HCT116 (cell line): Measurements from ENCODE around the gene AURKAIP1.

Source experiments
- CEBPB ChIP-seq: IDR thresholded peaks from 2 replicates; pipeline ENCODE4 v1.6.1; 2012; ENCODE audit warnings: low read depth
- EZH2 ChIP-seq: fragments of 200-600 bp; sonication (generic); IDR thresholded peaks from 2 replicates; pipeline ENCODE4 v1.6.1; 2017; ENCODE audit warnings: antibody characterized with exemption, mixed run types
- POLR2A ChIP-seq: IDR thresholded peaks from 2 replicates; pipeline ENCODE4 v1.7.0; 2011; ENCODE audit warnings: borderline replicate concordance; ENCODE audit not compliant: insufficient read depth, insufficient read length; ENCODE audit errors: extremely low read depth
- POLR2AphosphoS5 ChIP-seq: IDR thresholded peaks from 2 replicates; pipeline ENCODE4 v1.6.1; 2011; ENCODE audit warnings: mild to moderate bottlenecking, low read depth, low read length, moderate library complexity
- SIN3A ChIP-seq: IDR thresholded peaks from 2 replicates; pipeline ENCODE4 v1.6.1; 2012; ENCODE audit warnings: low read depth
- SP1 ChIP-seq: IDR thresholded peaks from 2 replicates; pipeline ENCODE4 v1.6.1; 2012; ENCODE audit warnings: low read depth
- SRF ChIP-seq: IDR thresholded peaks from 2 replicates; pipeline ENCODE4 v1.6.1; 2012; ENCODE audit warnings: low read depth
- ZFX ChIP-seq: fragments of 450-650 bp; IDR thresholded peaks from 2 replicates; pipeline ENCODE4 v1.6.1; 2017
- ZNF274 ChIP-seq: fragments of 200-500 bp; sonication (Bioruptor generic); IDR thresholded peaks from 2 replicates; pipeline ENCODE4 v1.6.1; 2014; ENCODE audit warnings: mild to moderate bottlenecking, low read depth, low read length, inconsistent platforms
- TF ChIP-seq, protein P1 (sequence below): IDR thresholded peaks from 2 replicates; pipeline ENCODE4 v1.6.1; 2012; ENCODE audit warnings: low read depth
- TF ChIP-seq, protein P2 (sequence below), 3 experiments: fragments of 200-600 bp in 1 of 3; sonication (generic) in 1 of 3; IDR thresholded peaks in 2 of 3; conservative IDR thresholded peaks in 1 of 3; 2 replicates each; pipeline ENCODE4 v1.5.1; 2012 to 2017; ENCODE audit warnings: low read depth in 2 of 3, low read length in 2 of 3, antibody characterized with exemption in 1 of 3, borderline replicate concordance in 1 of 3, control low read depth in 1 of 3, mild to moderate bottlenecking in 1 of 3, mixed read lengths in 1 of 3, mixed run types in 1 of 3, moderate library complexity in 1 of 3; ENCODE audit not compliant: insufficient read depth in 1 of 3
- TF ChIP-seq, protein P3 (sequence below): IDR thresholded peaks from 2 replicates; pipeline ENCODE4 v1.6.1; 2012
- TF ChIP-seq, protein P4 (sequence below): IDR thresholded peaks from 2 replicates; pipeline ENCODE4 v1.6.1; 2011; ENCODE audit warnings: mild to moderate bottlenecking, low read length, moderate library complexity; ENCODE audit not compliant: insufficient replicate concordance; ENCODE audit errors: extremely low read depth

DNA sequence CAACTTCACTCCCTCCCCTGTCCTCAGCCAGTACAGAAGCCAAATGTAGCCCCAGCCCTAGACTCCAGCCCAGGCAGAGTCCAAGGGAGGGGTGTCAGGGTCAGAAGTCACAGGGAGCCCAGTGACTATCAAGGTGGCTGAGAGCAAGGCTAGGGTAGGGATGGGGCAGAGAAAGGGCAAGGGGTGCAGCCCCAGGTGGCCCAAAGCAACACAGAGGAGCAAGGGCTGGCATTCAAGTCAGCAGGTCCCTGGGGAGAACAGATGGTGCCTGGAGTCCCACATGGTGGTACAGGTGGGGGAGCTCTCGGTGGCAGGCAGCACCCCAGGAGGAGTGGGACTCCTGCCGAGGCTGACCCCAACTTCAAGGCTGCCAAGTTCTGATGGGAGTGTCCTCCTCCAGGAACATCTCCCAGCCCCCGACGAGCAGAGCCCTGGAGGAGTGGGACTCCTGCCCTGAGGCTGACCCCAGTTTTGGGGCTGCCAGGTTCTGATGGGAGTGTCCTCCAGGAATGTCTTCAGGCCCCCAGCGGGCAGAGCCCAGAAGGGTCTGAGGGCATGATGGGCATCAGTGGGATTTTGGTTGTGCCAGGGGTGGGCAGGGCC lies 22.1 kb downstream of the AURKAIP1 start:
- TF ChIP-seq POLR2AphosphoS5 (no peak), ZNF274 (no peak), POLR2A (no peak), EZH2 (no peak), SIN3A (no peak), CEBPB (no peak), ZFX (no peak), SRF (no peak), SP1 (no peak)
- TF ChIP-seq, protein P1, sequence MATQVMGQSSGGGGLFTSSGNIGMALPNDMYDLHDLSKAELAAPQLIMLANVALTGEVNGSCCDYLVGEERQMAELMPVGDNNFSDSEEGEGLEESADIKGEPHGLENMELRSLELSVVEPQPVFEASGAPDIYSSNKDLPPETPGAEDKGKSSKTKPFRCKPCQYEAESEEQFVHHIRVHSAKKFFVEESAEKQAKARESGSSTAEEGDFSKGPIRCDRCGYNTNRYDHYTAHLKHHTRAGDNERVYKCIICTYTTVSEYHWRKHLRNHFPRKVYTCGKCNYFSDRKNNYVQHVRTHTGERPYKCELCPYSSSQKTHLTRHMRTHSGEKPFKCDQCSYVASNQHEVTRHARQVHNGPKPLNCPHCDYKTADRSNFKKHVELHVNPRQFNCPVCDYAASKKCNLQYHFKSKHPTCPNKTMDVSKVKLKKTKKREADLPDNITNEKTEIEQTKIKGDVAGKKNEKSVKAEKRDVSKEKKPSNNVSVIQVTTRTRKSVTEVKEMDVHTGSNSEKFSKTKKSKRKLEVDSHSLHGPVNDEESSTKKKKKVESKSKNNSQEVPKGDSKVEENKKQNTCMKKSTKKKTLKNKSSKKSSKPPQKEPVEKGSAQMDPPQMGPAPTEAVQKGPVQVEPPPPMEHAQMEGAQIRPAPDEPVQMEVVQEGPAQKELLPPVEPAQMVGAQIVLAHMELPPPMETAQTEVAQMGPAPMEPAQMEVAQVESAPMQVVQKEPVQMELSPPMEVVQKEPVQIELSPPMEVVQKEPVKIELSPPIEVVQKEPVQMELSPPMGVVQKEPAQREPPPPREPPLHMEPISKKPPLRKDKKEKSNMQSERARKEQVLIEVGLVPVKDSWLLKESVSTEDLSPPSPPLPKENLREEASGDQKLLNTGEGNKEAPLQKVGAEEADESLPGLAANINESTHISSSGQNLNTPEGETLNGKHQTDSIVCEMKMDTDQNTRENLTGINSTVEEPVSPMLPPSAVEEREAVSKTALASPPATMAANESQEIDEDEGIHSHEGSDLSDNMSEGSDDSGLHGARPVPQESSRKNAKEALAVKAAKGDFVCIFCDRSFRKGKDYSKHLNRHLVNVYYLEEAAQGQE: no peak
- TF ChIP-seq, protein P2, sequence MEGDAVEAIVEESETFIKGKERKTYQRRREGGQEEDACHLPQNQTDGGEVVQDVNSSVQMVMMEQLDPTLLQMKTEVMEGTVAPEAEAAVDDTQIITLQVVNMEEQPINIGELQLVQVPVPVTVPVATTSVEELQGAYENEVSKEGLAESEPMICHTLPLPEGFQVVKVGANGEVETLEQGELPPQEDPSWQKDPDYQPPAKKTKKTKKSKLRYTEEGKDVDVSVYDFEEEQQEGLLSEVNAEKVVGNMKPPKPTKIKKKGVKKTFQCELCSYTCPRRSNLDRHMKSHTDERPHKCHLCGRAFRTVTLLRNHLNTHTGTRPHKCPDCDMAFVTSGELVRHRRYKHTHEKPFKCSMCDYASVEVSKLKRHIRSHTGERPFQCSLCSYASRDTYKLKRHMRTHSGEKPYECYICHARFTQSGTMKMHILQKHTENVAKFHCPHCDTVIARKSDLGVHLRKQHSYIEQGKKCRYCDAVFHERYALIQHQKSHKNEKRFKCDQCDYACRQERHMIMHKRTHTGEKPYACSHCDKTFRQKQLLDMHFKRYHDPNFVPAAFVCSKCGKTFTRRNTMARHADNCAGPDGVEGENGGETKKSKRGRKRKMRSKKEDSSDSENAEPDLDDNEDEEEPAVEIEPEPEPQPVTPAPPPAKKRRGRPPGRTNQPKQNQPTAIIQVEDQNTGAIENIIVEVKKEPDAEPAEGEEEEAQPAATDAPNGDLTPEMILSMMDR (IDR thresholded peaks at IDR 0.05 in 2 of 3, conservative IDR thresholded peaks at IDR 0.05 in 1 of 3; ENCODE audit: borderline replicate concordance in 1 of 3, insufficient read depth in 1 of 3, low read depth in 2 of 3, low read length in 2 of 3): no peak
- TF ChIP-seq, protein P3, sequence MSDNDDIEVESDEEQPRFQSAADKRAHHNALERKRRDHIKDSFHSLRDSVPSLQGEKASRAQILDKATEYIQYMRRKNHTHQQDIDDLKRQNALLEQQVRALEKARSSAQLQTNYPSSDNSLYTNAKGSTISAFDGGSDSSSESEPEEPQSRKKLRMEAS: no peak
- TF ChIP-seq, protein P4, sequence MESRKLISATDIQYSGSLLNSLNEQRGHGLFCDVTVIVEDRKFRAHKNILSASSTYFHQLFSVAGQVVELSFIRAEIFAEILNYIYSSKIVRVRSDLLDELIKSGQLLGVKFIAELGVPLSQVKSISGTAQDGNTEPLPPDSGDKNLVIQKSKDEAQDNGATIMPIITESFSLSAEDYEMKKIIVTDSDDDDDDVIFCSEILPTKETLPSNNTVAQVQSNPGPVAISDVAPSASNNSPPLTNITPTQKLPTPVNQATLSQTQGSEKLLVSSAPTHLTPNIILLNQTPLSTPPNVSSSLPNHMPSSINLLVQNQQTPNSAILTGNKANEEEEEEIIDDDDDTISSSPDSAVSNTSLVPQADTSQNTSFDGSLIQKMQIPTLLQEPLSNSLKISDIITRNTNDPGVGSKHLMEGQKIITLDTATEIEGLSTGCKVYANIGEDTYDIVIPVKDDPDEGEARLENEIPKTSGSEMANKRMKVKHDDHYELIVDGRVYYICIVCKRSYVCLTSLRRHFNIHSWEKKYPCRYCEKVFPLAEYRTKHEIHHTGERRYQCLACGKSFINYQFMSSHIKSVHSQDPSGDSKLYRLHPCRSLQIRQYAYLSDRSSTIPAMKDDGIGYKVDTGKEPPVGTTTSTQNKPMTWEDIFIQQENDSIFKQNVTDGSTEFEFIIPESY: no peak
